Measurements from ENCODE around the gene LRRC8D.
"Not testable (repeated sequence)": the region's sequence is repeated elsewhere in the genome, so short reads cannot be mapped to it uniquely, and the experiment has no call there.

Gene LRRC8D

GRCh38 chr1:89820422-89821321, at the start of gene LRRC8D:
Gene LRRC8D (plus strand): TSS chr1:89821032. CDS start chr1:89933069, 112,037 bp downstream.
- DNase-seq = peak; percentile 82

DNA sequence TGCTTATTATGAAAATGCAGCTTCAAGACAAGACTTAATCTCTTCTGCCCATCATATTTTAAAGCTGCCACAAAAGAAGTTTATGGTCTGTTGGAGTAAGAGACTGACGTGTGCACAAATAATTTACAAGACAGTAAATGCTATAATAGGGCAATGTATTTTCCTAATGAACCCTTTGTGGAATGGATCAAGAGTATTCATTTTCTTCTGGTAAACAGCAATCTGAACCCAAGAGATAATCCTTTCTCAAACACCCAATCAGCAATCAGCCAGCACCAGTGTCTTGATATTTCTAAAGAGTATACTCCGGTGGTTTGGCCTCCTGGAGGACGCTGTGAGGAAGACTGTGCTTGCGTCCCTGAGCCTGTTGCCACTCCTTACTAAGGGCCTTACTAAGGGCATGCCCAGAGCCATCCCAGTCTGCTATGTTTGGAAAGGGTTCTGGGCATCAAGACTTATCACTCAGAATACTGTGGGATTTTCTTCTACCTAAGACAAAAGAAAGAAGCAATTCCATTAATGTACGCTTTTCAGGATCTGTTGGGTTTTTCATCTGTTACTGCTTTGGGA, 48.8 kb upstream of the LRRC8D start:
- DNase-seq = no peak

DNA sequence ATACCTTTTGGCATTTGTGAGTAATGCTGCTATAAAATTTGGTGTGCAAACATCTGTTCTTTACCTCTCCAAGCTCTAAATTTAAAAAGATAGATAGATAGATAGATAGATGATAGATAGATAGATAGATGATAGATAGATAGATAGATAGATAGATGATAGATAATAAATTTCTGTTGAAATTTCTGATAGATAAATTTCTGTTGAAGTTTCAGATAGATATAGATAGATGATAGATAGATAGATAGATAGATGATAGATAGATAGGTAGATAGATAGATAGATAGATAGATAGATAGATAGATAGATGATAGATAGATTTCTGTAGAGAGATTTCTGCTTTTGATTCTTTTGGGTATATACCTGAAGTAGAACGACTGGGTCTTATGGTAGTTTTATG, 44.7 kb upstream of the LRRC8D start:
- DNase-seq = not testable (repeated sequence)

- not testable (repeated sequence) for DNase-seq
These were observed 43.6 kb upstream of the LRRC8D start for GRCh38 chr1:89777271-89777670.

- no peak for DNase-seq
These were observed 41.5 kb upstream of the LRRC8D start for GRCh38 chr1:89779151-89779940.

DNA sequence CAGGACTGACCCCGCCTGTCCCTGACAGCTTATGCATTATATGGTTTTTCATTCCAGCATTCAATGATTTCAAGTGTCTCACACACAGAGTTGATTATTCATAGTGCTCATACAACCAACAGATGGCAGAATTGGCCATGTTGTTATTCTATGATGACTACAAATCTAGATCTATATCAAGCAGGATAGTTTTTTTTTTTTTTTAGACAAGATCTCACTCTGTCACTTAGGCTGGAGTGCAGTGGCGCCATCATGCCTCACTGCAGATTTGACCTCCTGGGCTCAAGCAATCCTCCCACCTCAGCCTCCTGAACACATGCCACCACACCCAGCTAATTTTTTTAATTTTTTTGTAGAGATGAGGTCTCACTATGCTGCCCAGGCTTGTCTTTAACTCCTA, 40.1 kb upstream of the LRRC8D start:
- peak; percentile 4 for DNase-seq

- DNase-seq = no peak
These were observed 39.2 kb upstream of the LRRC8D start for GRCh38 chr1:89781494-89782126.

DNA sequence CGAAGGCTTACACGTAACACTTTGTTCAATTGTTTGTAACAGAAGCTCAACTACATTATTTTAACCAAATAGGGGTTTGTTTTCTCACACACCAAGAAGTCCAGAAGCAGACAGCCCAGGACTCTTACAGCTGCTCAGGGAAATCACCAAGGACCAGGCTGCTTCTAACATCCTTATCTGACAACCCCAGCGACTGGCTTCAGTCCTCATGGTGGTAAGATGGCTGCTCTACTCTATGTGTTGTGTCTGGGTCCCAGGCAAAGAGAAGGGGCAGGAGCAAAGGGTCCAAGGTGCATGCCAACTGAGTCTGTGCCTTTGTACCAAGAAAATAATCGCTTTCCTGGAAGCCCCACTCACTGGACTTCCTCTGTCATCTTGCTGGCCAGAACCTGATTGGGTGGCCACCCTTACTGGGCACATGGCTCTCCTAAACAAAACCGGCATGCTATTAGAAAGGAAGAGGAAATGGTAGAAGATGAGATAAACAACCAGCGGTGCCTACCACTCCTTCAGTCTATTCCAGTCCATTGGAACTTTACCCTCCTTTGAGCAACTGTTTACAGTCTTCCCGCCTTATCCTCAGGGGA, 34.1 kb upstream of the LRRC8D start:
- no peak for DNase-seq

DNA sequence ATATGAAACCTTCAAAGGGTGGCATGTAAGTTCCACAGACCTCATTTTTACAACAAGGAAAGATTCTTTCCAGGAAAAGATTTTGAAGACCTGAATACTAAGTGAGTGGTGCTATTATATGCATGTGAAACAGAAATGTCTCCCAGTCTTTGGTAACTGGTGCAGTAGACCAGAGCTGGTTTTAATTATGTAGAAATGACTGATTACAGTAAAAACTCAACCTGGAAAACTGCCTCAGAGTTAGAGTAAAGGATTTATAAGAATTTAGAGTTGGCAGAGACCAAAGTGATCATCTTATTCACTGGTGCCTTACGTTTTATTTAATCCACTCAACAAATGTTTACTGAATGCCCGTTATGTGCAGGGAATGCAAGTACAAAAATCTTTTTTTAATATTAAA, 30.2 kb upstream of the LRRC8D start:
- DNase-seq = no peak

- no peak for DNase-seq
These were observed 29.6 kb upstream of the LRRC8D start for GRCh38 chr1:89791064-89791726.

DNA sequence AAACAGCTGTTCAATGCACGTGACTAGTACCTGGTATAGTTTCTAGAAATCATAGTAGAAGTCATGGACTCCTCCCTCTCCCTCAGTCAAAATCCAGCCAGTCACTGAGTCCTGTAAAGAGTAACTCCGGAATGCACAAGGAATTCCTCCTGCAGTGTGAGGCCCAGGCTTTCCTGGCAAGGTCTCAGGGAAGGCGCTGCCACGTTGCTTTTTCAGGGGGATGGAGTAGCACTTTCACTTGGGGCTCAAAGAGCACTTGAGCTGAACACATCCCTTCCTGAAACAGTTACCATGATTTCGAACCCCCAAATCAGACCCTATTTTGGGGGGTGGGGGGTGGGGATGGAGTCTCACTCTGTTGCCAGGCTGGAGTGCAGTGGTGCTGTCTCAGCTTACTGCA, 26.4 kb upstream of the LRRC8D start:
- DNase-seq = no peak

DNA sequence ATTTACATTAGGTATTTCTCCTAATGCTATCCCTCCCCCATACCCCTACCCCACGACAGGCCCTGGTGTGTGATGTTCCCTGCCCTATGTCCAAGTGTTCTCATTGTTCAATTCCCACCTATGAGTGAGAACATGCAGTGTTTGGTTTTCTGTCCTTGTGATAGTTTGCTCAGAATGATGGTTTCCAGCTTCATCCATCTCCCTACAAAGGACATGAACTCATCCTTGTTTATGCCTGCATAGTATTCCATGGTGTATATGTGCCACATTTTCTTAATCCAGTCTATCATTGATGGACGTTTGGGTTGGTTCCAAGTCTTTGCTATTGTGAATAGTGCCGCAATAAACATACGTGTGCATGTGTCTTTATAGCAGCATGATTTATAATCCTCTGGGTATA, 25.3 kb upstream of the LRRC8D start:
- DNase-seq = not testable (repeated sequence)

- not testable (repeated sequence) for DNase-seq
These were observed 23.0 kb upstream of the LRRC8D start for GRCh38 chr1:89797876-89798275.

DNA sequence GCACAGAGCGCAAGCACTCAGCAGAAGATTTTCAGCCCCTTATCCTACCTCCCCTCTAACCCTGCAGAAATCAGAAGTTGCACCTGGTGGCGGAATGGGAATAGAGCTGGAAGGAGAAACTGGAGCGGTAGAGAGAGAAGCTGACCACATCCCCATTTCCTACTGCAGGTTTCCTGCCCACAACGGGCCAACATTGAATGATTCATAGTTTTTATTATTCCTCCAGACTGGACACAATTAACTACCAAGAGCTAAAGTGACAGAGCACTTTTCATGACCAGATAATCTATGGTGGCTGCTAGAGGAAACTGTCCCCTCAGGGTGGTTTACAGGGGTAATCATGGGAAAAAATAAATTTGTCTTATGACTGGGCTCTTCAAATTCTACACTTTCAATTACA, 21.3 kb upstream of the LRRC8D start:
- no peak for DNase-seq

GRCh38 chr1:89800022-89800655, 20.7 kb upstream of the LRRC8D start:
- no peak for DNase-seq

GRCh38 chr1:89800718-89801117, 20.1 kb upstream of the LRRC8D start:
- DNase-seq = no peak

DNA sequence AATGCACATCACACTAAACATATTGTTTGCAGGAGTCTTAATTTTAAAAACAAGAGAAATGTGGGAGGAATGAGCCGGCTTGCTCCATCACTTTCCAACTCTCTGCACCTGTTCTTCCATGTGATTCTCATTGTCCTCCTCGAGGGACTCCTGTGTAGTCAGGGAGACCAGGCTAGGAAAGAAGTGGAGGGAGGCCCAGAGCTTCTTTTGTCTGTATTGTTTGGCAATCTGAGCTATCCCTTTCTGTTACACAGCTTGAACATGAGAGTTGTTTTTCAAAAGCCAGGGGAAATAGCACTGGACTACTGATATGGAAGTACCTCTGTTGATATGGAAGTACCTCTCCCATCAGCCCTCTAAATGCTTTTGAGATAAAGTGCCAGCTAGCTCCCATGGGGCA, 18.8 kb upstream of the LRRC8D start:
- DNase-seq = no peak

GRCh38 chr1:89802841-89803240, 18.0 kb upstream of the LRRC8D start:
- DNase-seq = no peak

- peak; percentile 58 for DNase-seq
These were observed 16.1 kb upstream of the LRRC8D start for GRCh38 chr1:89804642-89805237.

GRCh38 chr1:89806616-89807015, 14.2 kb upstream of the LRRC8D start:
- DNase-seq = no peak

GRCh38 chr1:89807503-89807902, 13.3 kb upstream of the LRRC8D start:
- no peak for DNase-seq

Data from SHP77 treated with DMSO at 0.1 percent for 48 hours (cell line).